IMR-90 (cell line): ENCODE results near the gene FANCD2.

Experiments
- CEBPB ChIP-seq: IDR thresholded peaks from 2 replicates; pipeline ENCODE4 v1.6.1; 2012; ENCODE audit warnings: low read depth, low read length, improper control_type of control experiment
- TF ChIP-seq, protein P1 (sequence below): conservative IDR thresholded peaks from 2 replicates; pipeline ENCODE4 v1.5.1; 2012; ENCODE audit warnings: mild to moderate bottlenecking, low read depth, low read length, improper control_type of control experiment

GRCh38 chr3:10004506-10004905 lies 21.7 kb upstream of the FANCD2 start:
- no peak for TF ChIP-seq CEBPB
- TF ChIP-seq, protein P1, sequence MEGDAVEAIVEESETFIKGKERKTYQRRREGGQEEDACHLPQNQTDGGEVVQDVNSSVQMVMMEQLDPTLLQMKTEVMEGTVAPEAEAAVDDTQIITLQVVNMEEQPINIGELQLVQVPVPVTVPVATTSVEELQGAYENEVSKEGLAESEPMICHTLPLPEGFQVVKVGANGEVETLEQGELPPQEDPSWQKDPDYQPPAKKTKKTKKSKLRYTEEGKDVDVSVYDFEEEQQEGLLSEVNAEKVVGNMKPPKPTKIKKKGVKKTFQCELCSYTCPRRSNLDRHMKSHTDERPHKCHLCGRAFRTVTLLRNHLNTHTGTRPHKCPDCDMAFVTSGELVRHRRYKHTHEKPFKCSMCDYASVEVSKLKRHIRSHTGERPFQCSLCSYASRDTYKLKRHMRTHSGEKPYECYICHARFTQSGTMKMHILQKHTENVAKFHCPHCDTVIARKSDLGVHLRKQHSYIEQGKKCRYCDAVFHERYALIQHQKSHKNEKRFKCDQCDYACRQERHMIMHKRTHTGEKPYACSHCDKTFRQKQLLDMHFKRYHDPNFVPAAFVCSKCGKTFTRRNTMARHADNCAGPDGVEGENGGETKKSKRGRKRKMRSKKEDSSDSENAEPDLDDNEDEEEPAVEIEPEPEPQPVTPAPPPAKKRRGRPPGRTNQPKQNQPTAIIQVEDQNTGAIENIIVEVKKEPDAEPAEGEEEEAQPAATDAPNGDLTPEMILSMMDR = no peak
